Natural killer cell (primary cell): ENCODE measurements around the gene PYGB. TPM values are rescaled to one million over a fixed set of nuclear protein-coding genes. Genes with fewer than 3 reads are reported as not detected.

ENCODE experiments used
- ATAC-seq, 3 donors: fragments of 150-1000 bp in 2 of 3; fragments of 200-7000 bp in 1 of 3; cut with Tn5 transposase; 1 replicate in 1 of 3; 2 replicates in 2 of 3; pipeline ENCODE4 v1.10.0; 2021; ENCODE audit warnings: mild to moderate bottlenecking in 2 of 3, moderate library complexity in 2 of 3
- DNase-seq, 2 donors: peaks; one replicate each; pipeline versions ENCODE4 v3.0.0 to v3.0.0-alpha.2; 2013 to 2021; ENCODE audit warnings: mixed read lengths in 1 of 2
- H3K27ac ChIP-seq: one replicate; pipeline ENCODE4 v1.5.1; 2013; ENCODE audit warnings: mild to moderate bottlenecking, low read length
- H3K27me3 ChIP-seq: one replicate; pipeline ENCODE4 v1.6.1; 2013; ENCODE audit warnings: low read length; ENCODE audit not compliant: control insufficient read depth, insufficient read depth
- H3K36me3 ChIP-seq: one replicate; pipeline ENCODE4 v1.6.1; 2013; ENCODE audit warnings: low read length; ENCODE audit not compliant: control insufficient read depth, insufficient read depth
- H3K4me1 ChIP-seq: one replicate; pipeline ENCODE4 v1.6.1; 2013; ENCODE audit warnings: low read length; ENCODE audit not compliant: control insufficient read depth, insufficient read depth
- H3K4me3 ChIP-seq: one replicate; pipeline ENCODE4 v1.5.1; 2013; ENCODE audit warnings: low read length
- H3K9me3 ChIP-seq: one replicate; pipeline ENCODE4 v1.6.1; 2013; ENCODE audit warnings: low read length; ENCODE audit not compliant: control insufficient read depth, insufficient read depth
- H3K27ac Mint-ChIP-seq, 2 donors: one replicate each; pipeline ENCODE4 v1.8.0; 2022; ENCODE audit warnings: mild to moderate bottlenecking in 2 of 2, mixed read lengths in 2 of 2, moderate library complexity in 1 of 2
- H3K27me3 Mint-ChIP-seq, 2 donors: one replicate each; pipeline ENCODE4 v1.8.0; 2022; ENCODE audit warnings: low read depth in 2 of 2, mixed read lengths in 2 of 2
- H3K36me3 Mint-ChIP-seq: one replicate; pipeline ENCODE4 v1.8.0; 2022; ENCODE audit warnings: mixed read lengths
- H3K4me1 Mint-ChIP-seq, 2 donors: one replicate each; pipeline ENCODE4 v1.8.0; 2022; ENCODE audit warnings: mixed read lengths in 2 of 2
- H3K4me3 Mint-ChIP-seq: one replicate; pipeline ENCODE4 v1.8.0; 2022; ENCODE audit warnings: mild to moderate bottlenecking, moderate library complexity, mixed read lengths
- H3K9me3 Mint-ChIP-seq, 2 donors: one replicate each; pipeline ENCODE4 v1.8.0; 2022; ENCODE audit warnings: mixed read lengths in 2 of 2
- WGBS: methylation state at CpG from one replicate; pipeline ENCODE4 v1.1.7; 2013; ENCODE audit warnings: missing lambda C conversion rate; ENCODE audit not compliant: insufficient coverage; 5-methylcytosine and 5-hydroxymethylcytosine counted together
- intact Hi-C: fragments of 100-400 bp; cut with micrococcal nuclease; formaldehyde crosslinking; loops from one replicate; pipeline ENCODE4 v1.14.2; 2022
- total RNA-seq, 4 donors: library from RNA; stranded (reverse); fragments of 120-200 nt in 1 of 4; gene quantifications; one replicate each; pipeline versions ENCODE4 v1.2.3 to v1.2.4, GENCODE V29; 2013 to 2022
- TF ChIP-seq, protein P1 (sequence below): fragments of 200-600 bp; IDR thresholded peaks from one replicate; pipeline ENCODE4 v1.8.0; 2022; ENCODE audit warnings: antibody characterized with exemption

Gene PYGB
- total RNA-seq, 3 donors from 2014 or later (not counting 1 experiment from before 2014, with no cell fraction given), result 39.4 to 55.4 (median 47.0) TPM

DNA sequence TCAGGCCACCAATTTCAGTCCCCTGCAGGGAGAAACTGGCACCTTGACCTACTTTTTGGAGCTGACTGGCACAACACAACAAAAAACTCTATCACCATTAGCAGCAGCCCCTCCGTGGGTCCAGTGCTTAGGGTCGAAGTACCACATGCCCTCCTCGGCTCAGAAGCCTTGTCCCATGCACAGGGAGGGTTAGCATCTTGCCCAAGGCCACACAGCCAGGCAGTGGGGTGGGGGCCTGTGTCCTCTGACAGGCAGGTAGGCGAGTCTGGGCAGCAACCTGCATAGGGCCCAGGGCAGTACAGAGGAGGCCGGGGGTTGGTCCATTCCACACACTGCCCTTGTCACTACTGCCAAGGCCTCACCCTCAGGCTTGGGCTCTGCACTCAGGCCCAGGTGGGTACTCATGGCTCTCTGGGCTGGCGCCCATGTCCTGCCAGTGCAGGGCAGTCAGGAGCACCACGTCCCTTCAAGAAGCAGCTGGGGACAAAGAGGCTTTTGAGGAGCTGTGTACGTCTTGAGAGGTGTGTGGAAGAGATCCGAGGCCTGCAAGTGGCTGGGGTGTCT, 53.6 kb downstream of the PYGB start:
- DNase-seq, result no peak
- Mint-ChIP-seq H3K27ac (no peak overlapping the region), H3K36me3 (no peaks in the 10 kb centered on the region), H3K4me3 (no peak overlapping the region), H3K9me3 (no peaks in the 10 kb centered on the region), H3K27me3 (no peaks in the 10 kb centered on the region), H3K4me1 (peaks cover 0 to 4% of the 10 kb centered on the region in 2 donors)
- ATAC-seq, result no peak
- no peaks in the 10 kb centered on the region for H3K9me3 ChIP-seq
- H3K4me3 ChIP-seq, result no peak overlapping the region
- H3K4me1 ChIP-seq, result no peaks in the 10 kb centered on the region
- H3K36me3 ChIP-seq, result peaks cover 10% of the 10 kb centered on the region
- no peaks in the 10 kb centered on the region for H3K27me3 ChIP-seq
- WGBS, result 97% methylated on average over 9 of the region's 9 CpGs
- intact Hi-C loops, result no loop called here
- TF ChIP-seq, protein P1, sequence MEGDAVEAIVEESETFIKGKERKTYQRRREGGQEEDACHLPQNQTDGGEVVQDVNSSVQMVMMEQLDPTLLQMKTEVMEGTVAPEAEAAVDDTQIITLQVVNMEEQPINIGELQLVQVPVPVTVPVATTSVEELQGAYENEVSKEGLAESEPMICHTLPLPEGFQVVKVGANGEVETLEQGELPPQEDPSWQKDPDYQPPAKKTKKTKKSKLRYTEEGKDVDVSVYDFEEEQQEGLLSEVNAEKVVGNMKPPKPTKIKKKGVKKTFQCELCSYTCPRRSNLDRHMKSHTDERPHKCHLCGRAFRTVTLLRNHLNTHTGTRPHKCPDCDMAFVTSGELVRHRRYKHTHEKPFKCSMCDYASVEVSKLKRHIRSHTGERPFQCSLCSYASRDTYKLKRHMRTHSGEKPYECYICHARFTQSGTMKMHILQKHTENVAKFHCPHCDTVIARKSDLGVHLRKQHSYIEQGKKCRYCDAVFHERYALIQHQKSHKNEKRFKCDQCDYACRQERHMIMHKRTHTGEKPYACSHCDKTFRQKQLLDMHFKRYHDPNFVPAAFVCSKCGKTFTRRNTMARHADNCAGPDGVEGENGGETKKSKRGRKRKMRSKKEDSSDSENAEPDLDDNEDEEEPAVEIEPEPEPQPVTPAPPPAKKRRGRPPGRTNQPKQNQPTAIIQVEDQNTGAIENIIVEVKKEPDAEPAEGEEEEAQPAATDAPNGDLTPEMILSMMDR, result no peak
- H3K27ac ChIP-seq, result no peak overlapping the region

DNA sequence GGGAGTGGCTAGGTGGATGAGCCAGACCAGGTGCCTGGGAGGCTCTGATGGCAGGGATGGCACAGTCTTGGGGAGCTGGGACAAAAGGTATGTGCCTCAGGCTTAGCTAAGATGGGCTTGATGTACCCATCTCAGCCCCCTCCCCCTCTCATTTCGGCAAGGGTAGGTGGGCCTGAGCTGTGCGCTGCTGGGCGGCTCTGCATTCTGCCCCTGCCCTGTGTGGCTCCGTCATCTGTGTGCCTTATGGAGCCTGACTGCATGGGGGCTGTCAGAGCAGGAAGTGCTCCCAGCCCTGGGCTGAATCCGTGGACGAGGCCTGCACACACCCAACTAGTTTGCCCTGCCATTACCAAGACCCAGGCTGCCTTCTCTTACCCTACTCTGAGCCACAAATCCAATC, 54.7 kb downstream of the PYGB start:
- TF ChIP-seq, protein P1, result no peak
- H3K27ac ChIP-seq, result no peak overlapping the region
- Mint-ChIP-seq H3K9me3 (no peaks in the 10 kb centered on the region), H3K4me3 (no peak overlapping the region), H3K4me1 (peaks cover 0 to 4% of the 10 kb centered on the region in 2 donors), H3K27me3 (no peaks in the 10 kb centered on the region), H3K27ac (no peak overlapping the region), H3K36me3 (no peaks in the 10 kb centered on the region)
- intact Hi-C loops, result no loop called here
- 95% methylated on average over 6 of the region's 6 CpGs for WGBS
- H3K27me3 ChIP-seq, result no peaks in the 10 kb centered on the region
- no peaks in the 10 kb centered on the region for H3K4me1 ChIP-seq
- no peaks in the 10 kb centered on the region for H3K9me3 ChIP-seq
- peaks cover 9% of the 10 kb centered on the region for H3K36me3 ChIP-seq
- ATAC-seq, result no peak
- no peak for DNase-seq
- H3K4me3 ChIP-seq, result no peak overlapping the region

DNA sequence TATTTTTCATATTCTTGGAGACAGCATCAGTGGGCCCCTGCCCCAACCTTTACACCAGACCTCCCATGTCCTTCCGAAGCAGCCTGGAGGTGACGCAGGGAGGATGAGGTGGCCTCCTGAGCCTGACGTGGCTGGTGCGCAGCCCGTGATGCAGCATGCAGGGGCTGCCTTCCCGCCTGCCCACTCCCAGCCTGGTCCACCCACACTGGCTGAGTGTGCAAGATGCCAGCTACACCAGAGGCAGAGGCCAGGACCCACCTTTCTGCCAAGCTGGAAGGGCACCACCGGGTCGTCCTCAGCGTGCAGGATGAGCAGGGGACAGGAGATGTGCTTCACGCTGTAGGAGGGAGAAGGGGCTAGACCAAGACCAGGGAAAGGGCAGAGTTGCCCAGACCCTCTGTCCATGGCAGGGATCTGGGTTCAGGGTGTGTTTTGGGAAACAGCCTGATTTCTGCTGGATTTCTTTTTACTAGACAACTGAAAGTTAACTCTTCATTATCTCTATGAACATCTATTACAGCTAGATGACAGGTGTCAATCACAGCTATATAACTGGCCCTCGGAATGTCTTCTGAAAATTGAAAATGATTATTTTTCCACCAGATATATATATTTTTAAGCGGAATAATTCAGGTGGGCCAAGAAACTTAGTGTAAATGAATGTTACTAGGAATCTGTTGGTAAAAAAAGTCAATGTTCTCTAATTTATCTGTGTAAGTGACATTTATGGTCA, 55.6 kb downstream of the PYGB start:
- H3K9me3 ChIP-seq, result no peaks in the 10 kb centered on the region
- Mint-ChIP-seq H3K4me3 (no peak overlapping the region), H3K27ac (no peak overlapping the region), H3K36me3 (no peaks in the 10 kb centered on the region), H3K4me1 (peaks cover 0 to 4% of the 10 kb centered on the region in 2 donors), H3K9me3 (no peaks in the 10 kb centered on the region), H3K27me3 (no peaks in the 10 kb centered on the region)
- no peak overlapping the region for H3K4me3 ChIP-seq
- intact Hi-C loops, result no loop called here
- no peaks in the 10 kb centered on the region for H3K4me1 ChIP-seq
- no peak overlapping the region for H3K27ac ChIP-seq
- ATAC-seq (no peak), DNase-seq (no peak)
- H3K36me3 ChIP-seq, result peaks cover 8% of the 10 kb centered on the region
- WGBS, result 97% methylated on average over 10 of the region's 12 CpGs
- H3K27me3 ChIP-seq, result no peaks in the 10 kb centered on the region
- TF ChIP-seq, protein P1, result no peak
